Measurements from ENCODE around the gene RFX1.
"Not testable (repeated sequence)": the region's sequence is repeated elsewhere in the genome, so short reads cannot be mapped to it uniquely, and the experiment has no call there.

RFX1 gene

GRCh38 chr19:14006085-14006765, at the start of gene RFX1:
RFX1 (minus strand) TSS chr19:14006320; CDS start chr19:13993843, 12,477 bp downstream.
- peak; percentile 99 to 100 for DNase-seq

- no peak for DNase-seq
These were observed 49.3 kb upstream of the RFX1 start for GRCh38 chr19:14055396-14055795.

GRCh38 chr19:14054721-14055120, 48.6 kb upstream of the RFX1 start:
- DNase-seq = no peak

- no peak for DNase-seq
These were observed 48.0 kb upstream of the RFX1 start for GRCh38 chr19:14054099-14054498.

GRCh38 chr19:14053500-14053899, 47.4 kb upstream of the RFX1 start:
- DNase-seq = no peak

GRCh38 chr19:14053032-14053431, 46.9 kb upstream of the RFX1 start:
- no peak for DNase-seq

GRCh38 chr19:14052470-14052869, 46.4 kb upstream of the RFX1 start:
- no peak for DNase-seq

GRCh38 chr19:14051980-14052379, 45.9 kb upstream of the RFX1 start:
- no peak for DNase-seq

- DNase-seq = not testable (repeated sequence)
These were observed 44.8 kb upstream of the RFX1 start for GRCh38 chr19:14050961-14051360.

- DNase-seq = no peak
These were observed 44.4 kb upstream of the RFX1 start for GRCh38 chr19:14050512-14050911.

- no peak for DNase-seq
These were observed 42.5 kb upstream of the RFX1 start for GRCh38 chr19:14048443-14049153.

- not testable (repeated sequence) for DNase-seq
These were observed 41.7 kb upstream of the RFX1 start for GRCh38 chr19:14047866-14048265.

- peak in 1 of 2 donors; percentile 11 for DNase-seq
These were observed 36.8 kb upstream of the RFX1 start for GRCh38 chr19:14042659-14043608.

GRCh38 chr19:14039181-14039580, 33.1 kb upstream of the RFX1 start:
- no peak for DNase-seq

- DNase-seq = no peak
These were observed 29.6 kb upstream of the RFX1 start for GRCh38 chr19:14035706-14036105.

GRCh38 chr19:14035159-14035558, 29.0 kb upstream of the RFX1 start:
- DNase-seq = not testable (repeated sequence)

GRCh38 chr19:14033946-14034345, 27.8 kb upstream of the RFX1 start:
- no peak for DNase-seq

- peak in 1 of 2 donors; percentile 9 for DNase-seq
These were observed 25.8 kb upstream of the RFX1 start, which contains the start of gene IL27RA for GRCh38 chr19:14031719-14032480. IL27RA (plus strand) TSS chr19:14031762; CDS start chr19:14031873, 111 bp downstream.

GRCh38 chr19:14030997-14031718, 25.0 kb upstream of the RFX1 start:
- DNase-seq = no peak

- no peak for DNase-seq
These were observed 22.8 kb upstream of the RFX1 start for GRCh38 chr19:14028901-14029300.

GRCh38 chr19:14027856-14028450, 21.8 kb upstream of the RFX1 start, which contains the start of gene RLN3:
RLN3 (plus strand) TSS chr19:14028148; CDS start chr19:14028205, 57 bp downstream.
- DNase-seq = no peak
